Motor neuron (in vitro differentiated cells): ENCODE data around the gene AP3S1. TPM values are rescaled to one million over a fixed set of nuclear protein-coding genes. Genes with fewer than 3 reads are reported as not detected.
"Not testable (repeated sequence)": the region's sequence is repeated elsewhere in the genome, so short reads cannot be mapped to it uniquely, and the experiment has no call there.

Experiments used
- ATAC-seq, 8 experiments: fragments of 200-7000 bp; cut with Tn5 transposase; replicated peaks in 6 of 8; 2 replicates each; pipeline ENCODE4 v1.8.0; 2021; ENCODE audit warnings: mild to moderate bottlenecking in 8 of 8, moderate library complexity in 8 of 8
- H3K27ac ChIP-seq, 2 donors: fragments of 250-450 bp; sonication (Bioruptor Pico); 2 replicates each; pipeline ENCODE4 v1.9.0; 2021; ENCODE audit warnings: antibody characterized with exemption in 2 of 2, mild to moderate bottlenecking in 2 of 2, moderate library complexity in 1 of 2
- H3K4me1 ChIP-seq, 2 donors: fragments of 250-450 bp; sonication (Bioruptor Pico); replicated peaks in 1 of 2; 2 replicates each; pipeline ENCODE4 v1.6.1; 2021; ENCODE audit warnings: antibody characterized with exemption in 2 of 2, mild to moderate bottlenecking in 2 of 2, moderate library complexity in 1 of 2
- H3K4me3 ChIP-seq, 5 donors: fragments of 250-450 bp; sonication (Bioruptor Pico); 2 replicates each; pipeline ENCODE4 v1.9.0; 2021; ENCODE audit warnings: antibody characterized with exemption in 5 of 5, mild to moderate bottlenecking in 5 of 5, moderate library complexity in 4 of 5
- WGBS, 10 experiments: fragments of 450-650 bp; shearing (Covaris generic); methylation state at CpG; one replicate each; pipeline ENCODE4 v1.0.0; 2022; 5-methylcytosine and 5-hydroxymethylcytosine counted together
- in situ Hi-C, 9 experiments: fragments of 400-800 bp; cut with MboI; loops; one replicate each; pipeline ENCODE4 v1.15.0; 2021; ENCODE audit warnings: low sequenced_read_pairs in 9 of 9, low pct_unique_long_range_greater_than_20kb in 2 of 9; ENCODE audit not compliant: unreplicated experiment in 9 of 9
- total RNA-seq, 8 experiments: library from RNA; unstranded; fragments of 300-600 nt; gene quantifications; 2 replicates each; pipeline versions ENCODE4 v1.2.3 to v1.2.4, GENCODE V29; 2022

The AP3S1 gene
- total RNA-seq = 10 to 100 TPM; 35.4 to 92.3 (median 59.6) TPM

DNA sequence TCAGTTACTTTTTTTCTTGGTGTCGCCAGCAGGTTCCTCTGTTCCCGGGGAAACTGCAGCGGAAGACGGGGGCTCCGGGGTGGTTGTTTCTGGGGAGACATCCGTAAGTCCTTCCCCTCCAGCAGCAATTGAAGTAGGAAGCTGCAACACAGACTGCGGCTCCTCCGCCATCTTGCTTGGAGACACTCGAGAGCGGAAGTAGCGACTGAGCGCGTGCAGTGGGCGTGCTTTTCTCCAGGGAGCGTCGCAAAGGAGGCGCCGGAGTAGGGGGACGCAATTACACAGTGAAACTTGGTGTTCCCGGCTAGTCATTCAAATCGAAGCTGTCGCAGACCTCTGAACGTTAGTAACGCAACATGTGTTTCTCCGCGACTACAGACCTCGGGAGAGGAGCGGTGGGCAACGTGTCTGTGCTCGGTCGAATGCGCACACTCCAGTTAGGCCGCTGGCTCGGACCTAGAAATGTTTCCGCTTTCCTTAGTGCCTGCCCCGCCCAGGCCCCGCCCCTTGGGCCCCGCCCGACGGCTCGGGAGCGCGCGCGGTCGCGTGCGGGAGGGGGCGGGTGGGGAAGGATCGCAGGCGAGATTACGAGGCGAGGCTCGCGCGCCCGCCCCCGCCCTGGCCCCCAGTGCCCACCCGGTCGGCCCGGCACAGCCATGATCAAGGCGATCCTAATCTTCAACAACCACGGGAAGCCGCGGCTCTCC lies at the start of gene AP3S1, which contains the start of gene ATG12:
Gene AP3S1, plus strand, starts transcription at position 554 of the 707 bp plus-strand sequence. Its CDS starts 103 bp downstream, at position 657.
Gene ATG12, minus strand, starts transcription at position 184 of the 707 bp plus-strand sequence. Its CDS starts 13 bp downstream, at position 171.
- H3K27ac ChIP-seq = peak within 1 kb of the TSS; percentile 88 to 92
- ATAC-seq = peak; percentile 81 to 85 (median 83)
- peak within 1 kb of the TSS; percentile 60 to 85 (median 75) for H3K4me3 ChIP-seq
- 0 to 5% (median 0%) methylated on average over 1 to 9 of the region's 65 CpGs; no CpG with 5 or more reads in 3 of the 10 experiments for WGBS, 10 experiments
- peaks cover 18 to 22% of the 10 kb centered on the region in 2 donors for H3K4me1 ChIP-seq
- in situ Hi-C loops = loop anchor here in 2 of 9 experiments (25.0 kb wide), 1 partner anchor 529 kb away; no protein-coding TSS in a partner anchor

DNA sequence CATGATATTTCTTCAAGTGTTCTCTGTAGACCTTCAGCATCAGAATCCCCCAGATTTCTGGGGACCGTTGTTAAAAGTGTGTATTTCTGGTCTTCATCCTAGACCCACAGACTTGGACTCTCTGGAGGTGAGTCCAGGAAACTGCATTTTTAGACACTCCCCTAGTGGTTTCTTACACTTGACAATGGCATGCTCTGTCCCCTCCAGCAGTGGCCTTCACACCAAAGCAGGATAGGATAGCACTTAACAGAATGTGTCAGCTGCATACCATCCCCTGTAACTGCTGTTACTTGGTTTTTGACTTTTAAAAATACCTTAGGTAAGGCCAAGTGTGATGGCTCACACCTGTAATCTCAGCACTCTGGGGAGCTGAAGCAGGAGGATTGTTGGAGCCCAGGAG lies 46.0 kb upstream of the AP3S1 start:
- in situ Hi-C loops = no loop called here
- Histone ChIP-seq H3K27ac (no peak overlapping the region), H3K4me3 (no peak overlapping the region), H3K4me1 (no peaks in the 10 kb centered on the region)
- no peak for ATAC-seq
- 17 to 100% (median 60%) methylated on average over 1 of the region's 1 CpG; no CpG with 5 or more reads in 4 of the 10 experiments for WGBS, 10 experiments

DNA sequence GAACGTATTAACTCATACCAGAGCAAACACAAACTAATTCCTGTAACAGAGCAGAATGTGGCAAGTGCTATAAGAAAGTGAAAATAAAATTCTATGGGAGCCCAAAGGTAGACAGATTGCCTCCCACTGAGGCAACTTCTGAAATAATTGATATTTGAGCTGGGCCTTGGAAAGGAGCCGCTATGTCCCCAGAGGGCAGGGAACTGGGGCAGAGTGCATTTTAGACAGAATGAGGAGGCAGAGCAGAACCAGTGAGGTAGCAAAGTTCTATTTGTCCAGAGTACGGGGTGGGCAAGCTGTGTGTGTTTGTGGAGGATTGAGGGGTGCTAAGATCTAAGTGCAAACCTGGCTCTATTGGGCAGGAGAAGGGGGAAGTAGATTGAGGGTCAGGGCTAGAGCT lies 45.1 kb upstream of the AP3S1 start:
- Histone ChIP-seq H3K4me1 (no peaks in the 10 kb centered on the region), H3K27ac (no peak overlapping the region), H3K4me3 (no peak overlapping the region)
- in situ Hi-C loops = no loop called here
- no peak for ATAC-seq
- WGBS, 10 experiments = 14 to 100% (median 85%) methylated on average over 1 to 3 of the region's 3 CpGs; no CpG with 5 or more reads in 1 of the 10 experiments

DNA sequence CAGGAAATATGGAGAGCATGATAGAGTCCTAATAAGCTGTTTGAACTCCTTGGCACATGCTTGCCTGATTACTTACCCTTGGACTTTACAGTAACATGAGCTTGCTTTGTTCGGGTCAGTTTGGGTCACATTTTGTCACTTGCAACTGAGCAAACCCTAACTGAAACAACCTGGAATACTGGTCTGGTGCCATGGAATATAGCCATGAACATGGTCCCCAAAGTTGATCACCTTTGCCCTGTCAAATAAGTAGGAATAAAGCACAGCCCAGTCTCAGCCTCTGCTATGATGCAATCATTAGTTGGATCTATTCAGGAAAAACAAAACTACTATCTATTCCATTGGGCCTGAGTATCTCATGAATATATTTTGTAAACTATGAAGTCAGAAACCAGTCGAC lies 43.5 kb upstream of the AP3S1 start:
- Histone ChIP-seq H3K27ac (no peak overlapping the region), H3K4me1 (no peaks in the 10 kb centered on the region), H3K4me3 (no peak overlapping the region)
- in situ Hi-C loops = no loop called here
- 0 to 100% (median 67%) methylated on average over 1 to 2 of the region's 2 CpGs; no CpG with 5 or more reads in 1 of the 10 experiments for WGBS, 10 experiments
- ATAC-seq = no peak

DNA sequence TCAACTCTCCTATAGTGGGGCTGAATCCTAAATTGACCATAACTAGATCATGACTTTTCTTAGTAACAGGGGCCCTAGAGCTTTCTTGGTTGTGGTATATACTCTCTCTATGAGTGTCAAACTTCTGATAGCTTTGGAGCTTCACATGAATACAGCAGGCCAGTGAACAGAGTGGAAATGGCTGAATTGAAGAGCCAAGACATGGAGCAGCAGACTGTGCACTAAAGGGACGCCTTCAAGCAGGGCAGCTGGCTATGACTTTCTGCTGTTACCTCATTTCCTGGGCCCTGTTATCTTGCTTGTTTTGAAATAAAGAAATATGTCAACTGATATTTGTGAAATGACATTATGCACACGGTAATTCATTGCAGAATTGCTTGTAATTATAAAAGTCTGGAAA lies 41.6 kb upstream of the AP3S1 start:
- Histone ChIP-seq H3K27ac (no peak overlapping the region), H3K4me3 (no peak overlapping the region), H3K4me1 (no peaks in the 10 kb centered on the region)
- in situ Hi-C loops = no loop called here
- no peak for ATAC-seq
- 0 to 100% (median 36%) methylated on average over 1 to 2 of the region's 2 CpGs; no CpG with 5 or more reads in 3 of the 10 experiments for WGBS, 10 experiments

DNA sequence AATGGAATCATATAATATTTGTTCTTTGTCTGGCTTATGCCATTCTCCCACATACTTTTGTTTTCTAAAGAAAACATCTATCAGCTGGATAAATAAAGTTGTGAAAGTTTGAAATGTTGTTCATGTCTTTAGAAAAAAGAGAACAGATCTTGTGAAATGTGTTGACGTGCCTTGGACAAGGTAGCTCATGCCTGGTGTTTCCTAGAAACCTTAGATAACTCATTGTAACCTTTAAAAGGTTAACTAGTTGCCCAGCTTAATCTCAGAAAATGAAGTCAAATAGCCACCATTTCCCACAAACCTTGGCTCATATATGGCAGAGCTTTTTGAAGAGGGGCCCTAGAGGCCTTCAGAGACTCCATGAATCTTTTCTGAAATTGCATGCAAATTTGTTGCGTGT lies 40.6 kb upstream of the AP3S1 start:
- WGBS, 10 experiments = 39 to 100% (median 88%) methylated on average over 1 to 2 of the region's 2 CpGs; no CpG with 5 or more reads in 2 of the 10 experiments
- H3K27ac ChIP-seq = no peak overlapping the region
- no peaks in the 10 kb centered on the region for H3K4me1 ChIP-seq
- H3K4me3 ChIP-seq = no peak overlapping the region
- in situ Hi-C loops = no loop called here
- no peak for ATAC-seq

DNA sequence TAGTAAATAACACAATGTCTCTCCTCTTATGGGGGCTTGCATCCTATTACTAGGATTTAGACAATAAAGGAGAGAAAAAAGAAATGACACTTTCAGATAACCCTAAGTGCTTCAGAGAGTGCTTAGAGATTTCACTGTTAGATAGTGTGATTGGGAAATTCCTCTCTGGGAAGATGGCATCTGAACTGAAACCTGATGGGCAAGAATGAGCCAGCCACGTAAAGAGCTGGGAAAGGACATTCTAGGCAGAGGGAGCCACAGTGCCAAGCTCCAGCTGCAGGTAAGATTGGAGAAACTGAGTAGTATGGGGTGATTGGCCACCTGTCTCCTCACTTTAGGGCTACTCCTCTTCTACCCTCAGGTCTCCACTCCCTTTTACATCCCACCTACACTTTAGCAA lies 39.8 kb upstream of the AP3S1 start:
- no peaks in the 10 kb centered on the region for H3K4me1 ChIP-seq
- in situ Hi-C loops = no loop called here
- ATAC-seq = no peak
- WGBS, 10 experiments = 0 to 100% methylated on average over 1 of the region's 1 CpG; no CpG with 5 or more reads in 8 of the 10 experiments
- H3K27ac ChIP-seq = no peak overlapping the region
- H3K4me3 ChIP-seq = no peak overlapping the region

DNA sequence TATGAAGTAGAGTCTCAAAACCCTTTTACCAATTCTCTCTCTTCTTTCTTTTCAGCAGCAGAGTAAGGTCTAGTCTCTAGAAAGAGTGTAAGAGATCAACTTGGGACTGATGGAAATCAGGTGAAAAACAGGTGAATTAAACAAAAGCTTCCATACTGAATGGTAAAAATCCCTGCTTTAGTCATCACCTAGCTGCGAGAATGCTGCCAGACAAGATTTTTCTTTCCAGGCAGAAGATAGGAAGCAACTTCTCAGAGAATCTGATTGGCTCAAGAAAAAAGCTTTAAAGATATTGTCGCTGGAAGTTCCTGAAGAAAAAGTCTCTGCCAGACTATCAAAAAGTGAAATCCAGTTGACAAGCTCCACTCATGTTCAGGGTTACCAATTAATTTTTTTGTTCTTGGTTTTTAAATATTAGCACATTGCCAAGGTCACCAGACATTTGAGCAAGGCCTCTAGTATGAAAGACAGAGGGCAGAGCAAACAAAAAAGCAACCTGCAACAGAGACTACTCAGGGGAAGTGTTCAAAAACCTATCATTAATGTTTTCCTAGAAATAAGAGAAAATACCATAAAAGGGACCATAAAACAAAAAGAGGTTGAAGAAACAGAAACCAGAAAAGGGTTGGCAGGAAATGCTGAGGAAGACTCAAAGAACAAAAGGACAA lies 34.6 kb upstream of the AP3S1 start:
- 57 to 100% (median 82%) methylated on average over 1 to 2 of the region's 2 CpGs; no CpG with 5 or more reads in 1 of the 10 experiments for WGBS, 10 experiments
- no peak overlapping the region for H3K4me3 ChIP-seq
- ATAC-seq = no peak
- H3K4me1 ChIP-seq = no peaks in the 10 kb centered on the region
- H3K27ac ChIP-seq = no peak overlapping the region
- in situ Hi-C loops = no loop called here

DNA sequence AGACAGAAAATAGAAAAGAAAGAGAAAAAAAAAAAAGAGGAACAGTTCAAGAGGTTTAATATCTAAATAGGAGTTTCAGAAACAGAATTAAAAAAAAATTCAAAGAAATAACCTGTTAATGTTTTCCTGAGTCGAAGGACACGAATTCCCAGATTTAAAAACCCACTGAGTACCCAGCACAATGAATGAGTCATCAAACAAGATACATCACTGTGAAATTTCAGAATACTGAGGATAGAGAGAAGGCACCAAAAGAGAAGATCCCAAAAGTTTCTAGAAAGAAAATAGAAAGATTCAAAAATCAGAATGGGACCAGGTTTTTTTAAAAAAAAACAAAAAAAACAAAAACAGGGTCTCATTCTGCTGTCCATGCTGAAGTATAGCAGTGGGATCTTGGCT lies 34.1 kb upstream of the AP3S1 start:
- no peaks in the 10 kb centered on the region for H3K4me1 ChIP-seq
- in situ Hi-C loops = no loop called here
- 4 to 95% (median 83%) methylated on average over 2 of the region's 2 CpGs for WGBS, 10 experiments

DNA sequence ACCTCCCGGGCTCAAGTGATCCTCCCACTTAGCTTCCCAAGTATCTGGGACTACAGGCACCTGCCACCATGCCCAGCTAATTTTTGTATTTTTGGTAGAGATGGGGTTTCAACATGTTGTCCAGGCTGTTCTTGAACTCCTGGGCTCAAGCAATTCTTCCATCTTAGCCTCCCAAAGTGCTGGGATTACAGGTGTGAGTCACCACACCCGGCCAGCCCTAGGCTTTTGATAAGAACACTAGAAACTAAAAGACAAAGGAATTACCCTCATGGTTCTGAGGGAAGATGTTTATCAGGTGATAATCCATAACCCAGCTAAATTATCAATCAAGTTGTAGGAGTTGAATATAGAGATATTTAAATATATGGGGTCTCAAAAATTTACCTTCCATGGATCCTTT lies 33.7 kb upstream of the AP3S1 start:
- 17 to 100% (median 92%) methylated on average over 1 to 2 of the region's 2 CpGs; no CpG with 5 or more reads in 2 of the 10 experiments for WGBS, 10 experiments
- H3K4me1 ChIP-seq, H3K4me3 ChIP-seq, ATAC-seq, H3K27ac ChIP-seq, in situ Hi-C loops: not testable (repeated sequence)

More for the DNA sequence above, 34.1 kb upstream of the AP3S1 start:
- Histone ChIP-seq H3K4me3 (no peak overlapping the region), H3K27ac (no peak overlapping the region)
- ATAC-seq = no peak

DNA sequence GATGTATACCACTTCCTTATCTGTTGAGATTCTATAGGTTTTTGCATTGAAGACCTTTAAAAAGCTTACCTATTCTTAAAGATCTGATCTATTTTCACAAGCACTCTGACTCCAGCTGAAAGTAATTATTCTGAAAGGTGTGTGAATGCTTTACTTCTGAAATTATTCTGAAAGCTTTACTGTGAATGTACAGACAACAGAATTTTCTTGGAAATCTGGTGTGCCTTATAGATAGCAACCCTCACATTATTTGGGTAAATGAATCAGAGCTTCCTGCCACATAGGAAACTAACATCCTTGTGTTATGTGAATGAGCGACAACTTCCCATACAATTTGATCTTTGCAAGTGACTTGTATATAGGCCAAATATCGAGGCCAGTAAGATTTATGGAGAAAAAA lies 31.8 kb upstream of the AP3S1 start:
- 0 to 100% (median 80%) methylated on average over 1 to 2 of the region's 2 CpGs; no CpG with 5 or more reads in 1 of the 10 experiments for WGBS, 10 experiments
- in situ Hi-C loops = no loop called here
- no peak for ATAC-seq
- no peak overlapping the region for H3K4me3 ChIP-seq
- no peak overlapping the region for H3K27ac ChIP-seq
- peaks cover 13 to 18% of the 10 kb centered on the region in 2 donors for H3K4me1 ChIP-seq

DNA sequence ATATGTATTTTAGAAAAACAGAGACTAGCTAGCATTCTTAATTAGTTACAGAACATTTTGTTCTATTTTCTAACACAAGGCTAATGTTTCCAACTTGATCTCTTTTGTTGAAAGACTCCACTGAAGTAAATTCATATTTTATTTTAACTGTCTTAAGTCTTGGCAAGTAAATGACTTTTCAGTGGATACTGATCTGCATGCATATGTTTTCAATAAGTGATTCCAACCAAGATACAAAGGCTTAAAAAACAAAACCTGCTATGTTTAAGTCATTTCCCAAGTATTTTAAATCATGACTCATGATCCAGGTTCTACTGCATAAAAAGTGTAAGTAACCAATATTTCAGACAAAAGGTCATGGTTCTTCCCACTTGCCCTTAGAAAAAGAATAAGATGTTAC lies 31.0 kb upstream of the AP3S1 start:
- H3K27ac ChIP-seq = no peak overlapping the region
- peaks cover 15 to 20% of the 10 kb centered on the region in 2 donors for H3K4me1 ChIP-seq
- peak in 2 of 8 experiments; percentile 37 to 39 for ATAC-seq
- no peak overlapping the region for H3K4me3 ChIP-seq
- in situ Hi-C loops = no loop called here

DNA sequence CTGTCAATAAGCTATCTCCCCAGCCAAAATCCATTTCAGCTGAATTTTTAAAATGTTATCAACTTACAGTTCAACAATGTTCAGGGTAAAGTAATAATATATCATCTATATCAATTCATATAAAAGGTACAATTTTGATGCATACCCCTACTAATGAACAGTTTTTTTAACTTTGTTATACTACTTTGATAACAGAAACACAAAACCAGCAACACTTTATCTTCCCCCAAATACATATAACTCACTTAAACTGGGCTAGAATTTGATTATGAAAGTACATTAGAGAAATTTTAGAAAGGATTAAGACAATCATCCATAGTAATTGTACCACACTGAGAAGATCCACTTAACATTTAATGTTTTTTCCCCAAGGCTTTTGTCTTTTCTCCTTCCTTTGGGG lies 30.3 kb upstream of the AP3S1 start:
- H3K4me3 ChIP-seq = no peak overlapping the region
- peaks cover 15 to 20% of the 10 kb centered on the region in 2 donors for H3K4me1 ChIP-seq
- no peak overlapping the region for H3K27ac ChIP-seq
- in situ Hi-C loops = no loop called here
- no peak for ATAC-seq
